HCT116 (cell line): Measurements from ENCODE around the gene TMEM234. TPM values are rescaled to one million over a fixed set of nuclear protein-coding genes. Genes with fewer than 3 reads are reported as not detected.

Source experiments
- ATAC-seq: fragments of 200-7000 bp; cut with Tn5 transposase; 2 replicates; pipeline ENCODE4 v1.9.1; 2020; ENCODE audit warnings: mild to moderate bottlenecking, moderate library complexity
- BruUV-seq: library from RNA; stranded (reverse); fragments of 400-500 nt; replicated peaks from 2 replicates; lab custom pipeline; 2021; lab: Mats Ljungman, UMichigan
- CTCF ChIA-PET: fragments of 300-600 bp; sonication (Branson Sonifier 250); formaldehyde crosslinking; loops from one replicate; lab custom pipeline; 2021; ENCODE audit warnings: antibody characterized with exemption; lab: Charles Lee
- POLR2A ChIA-PET: fragments of 300-600, 350-600 bp; sonication (Branson Sonifier 250); formaldehyde crosslinking; loops from one replicate; lab custom pipeline; 2021; ENCODE audit warnings: antibody characterized with exemption; lab: Charles Lee
- RAD21 ChIA-PET, 2 experiments: fragments of 300-600 bp; sonication (Branson Sonifier 250); formaldehyde crosslinking; loops; one replicate each; lab custom pipeline; 2023; ENCODE audit warnings: low total read pairs in 2 of 2; ENCODE audit not compliant: uncharacterized antibody in 2 of 2, unreplicated experiment in 2 of 2, low non-redundant PET in 1 of 2; lab: Charles Lee
- DNase-seq: peaks from one replicate; pipeline ENCODE4 v3.0.0-alpha.2; 2010; ENCODE audit warnings: low read depth, low spot score
- H2AFZ ChIP-seq: fragments of 200-600 bp; shearing (Covaris generic), sonication (generic); 2 replicates; pipeline ENCODE4 v1.6.1; 2017; ENCODE audit warnings: low read depth, mixed run types, mixed read lengths, antibody characterized with exemption, low read length; ENCODE audit not compliant: poor library complexity, severe bottlenecking
- H3K27ac ChIP-seq: 2 replicates; pipeline ENCODE4 v1.5.1; 2012; ENCODE audit warnings: low read depth, low read length
- H3K27me3 ChIP-seq: fragments of 200-600 bp; sonication (generic); 2 replicates; pipeline ENCODE4 v1.6.1; 2016; ENCODE audit warnings: mixed run types, low read length, mixed read lengths; ENCODE audit not compliant: insufficient read depth
- H3K36me3 ChIP-seq, 2 experiments: fragments of 200-500 bp in 1 of 2; fragments of 200-600 bp in 1 of 2; sonication (Bioruptor generic) in 1 of 2; sonication (generic) in 1 of 2; 2 replicates each; pipeline versions ENCODE4 v1.5.1 to v1.6.1; 2014 to 2016; ENCODE audit warnings: low read length in 2 of 2, inconsistent platforms in 1 of 2, mixed read lengths in 1 of 2, mixed run types in 1 of 2; ENCODE audit not compliant: insufficient read depth in 2 of 2, control insufficient read depth in 1 of 2
- H3K4me1 ChIP-seq, 2 experiments: fragments of 200-600 bp in 1 of 2; sonication (generic) in 1 of 2; 2 replicates each; pipeline versions ENCODE4 v1.5.1 to v1.6.1; 2012 to 2017; ENCODE audit warnings: low read length in 2 of 2, inconsistent platforms in 1 of 2, mild to moderate bottlenecking in 1 of 2, mixed read lengths in 1 of 2, mixed run types in 1 of 2, moderate library complexity in 1 of 2; ENCODE audit not compliant: insufficient read depth in 2 of 2, control insufficient read depth in 1 of 2
- H3K4me2 ChIP-seq: fragments of 200-600 bp; sonication (generic); 2 replicates; pipeline ENCODE4 v1.6.1; 2017; ENCODE audit warnings: mixed run types, low read length, mixed read lengths
- H3K4me3 ChIP-seq, 2 experiments: fragments of 200-600 bp in 1 of 2; sonication (generic) in 1 of 2; replicated peaks in 1 of 2; 2 replicates each; pipeline ENCODE4 v1.5.1; 2011 to 2016; ENCODE audit warnings: low read length in 2 of 2, control low read depth in 1 of 2, low read depth in 1 of 2, mild to moderate bottlenecking in 1 of 2, mixed read lengths in 1 of 2, mixed run types in 1 of 2
- H3K79me2 ChIP-seq: fragments of 200-600 bp; sonication (generic); 2 replicates; pipeline ENCODE4 v1.6.1; 2017; ENCODE audit warnings: mild to moderate bottlenecking, mixed run types, low read length, moderate library complexity, mixed read lengths; ENCODE audit not compliant: insufficient read depth
- H3K9ac ChIP-seq: fragments of 200-600 bp; sonication (generic); 2 replicates; pipeline ENCODE4 v1.6.1; 2016; ENCODE audit warnings: low read length, mixed read lengths
- H3K9me2 ChIP-seq: fragments of 200-600 bp; sonication (generic), shearing (Covaris generic); 2 replicates; pipeline ENCODE4 v1.6.1; 2017; ENCODE audit warnings: mixed run types, mild to moderate bottlenecking, moderate library complexity; ENCODE audit not compliant: insufficient read depth
- H3K9me3 ChIP-seq, 2 experiments: fragments of 200-500 bp in 1 of 2; fragments of 200-600 bp in 1 of 2; sonication (Bioruptor generic) in 1 of 2; sonication (generic) in 1 of 2; 2 replicates each; pipeline ENCODE4 v1.6.1; 2014 to 2017; ENCODE audit warnings: low read length in 2 of 2, mixed read lengths in 2 of 2, inconsistent platforms in 1 of 2, low read depth in 1 of 2, mild to moderate bottlenecking in 1 of 2, mixed run types in 1 of 2, moderate library complexity in 1 of 2; ENCODE audit not compliant: control insufficient read depth in 1 of 2, insufficient read depth in 1 of 2
- H4K20me1 ChIP-seq: fragments of 200-600 bp; sonication (generic), shearing (Covaris generic); 2 replicates; pipeline ENCODE4 v1.6.1; 2017; ENCODE audit warnings: mixed run types, mild to moderate bottlenecking, moderate library complexity; ENCODE audit not compliant: insufficient read depth
- EZH2 ChIP-seq: fragments of 200-600 bp; sonication (generic); IDR thresholded peaks from 2 replicates; pipeline ENCODE4 v1.6.1; 2017; ENCODE audit warnings: antibody characterized with exemption, mixed run types
- RAD21 ChIP-seq: IDR thresholded peaks from 2 replicates; pipeline ENCODE4 v1.6.1; 2012; ENCODE audit warnings: low read depth, mild to moderate bottlenecking
- REST ChIP-seq: IDR thresholded peaks from 2 replicates; pipeline ENCODE4 v1.6.1; 2012; ENCODE audit warnings: low read depth
- intact Hi-C: fragments of 100-400 bp; cut with micrococcal nuclease; formaldehyde crosslinking; loops from 2 replicates; pipeline ENCODE4 v1.10.0; 2022
- total RNA-seq: library from RNA; stranded (reverse); gene quantifications from one replicate; pipeline ENCODE4 v1.2.1, GENCODE V29; 2021; ENCODE audit not compliant: unreplicated experiment

TMEM234 gene
- total RNA-seq, 1 experiment from 2014 or later = 12.3 TPM

GRCh38 chr1:32223683-32224082, 1.5 kb upstream of the TMEM234 start:
- no TSS peak for BruUV-seq
- ChIA-PET POLR2A (interaction anchor here (0.9 kb wide), 1 partner anchor 17 kb away, joined by 3 read pairs; no protein-coding TSS in a partner anchor), CTCF (interaction anchor here (0.9 kb wide), 1 partner anchor 20 kb away, joined by 5 read pairs; no protein-coding TSS in a partner anchor), RAD21 (no interaction called here)
- H2AFZ ChIP-seq = no peak overlapping the region
- H3K4me2 ChIP-seq = peak overlapping the region; percentile 96
- no peak for ATAC-seq
- H3K36me3 ChIP-seq = peaks cover 31 to 37% of the 10 kb centered on the region in 2 experiments
- H4K20me1 ChIP-seq = no peaks in the 10 kb centered on the region
- H3K27me3 ChIP-seq = no peaks in the 10 kb centered on the region
- peak overlapping the region; percentile 99 for H3K9ac ChIP-seq
- peaks cover 58% of the 10 kb centered on the region for H3K79me2 ChIP-seq
- H3K4me1 ChIP-seq = peaks cover 15 to 35% of the 10 kb centered on the region in 2 experiments
- H3K4me3 ChIP-seq = peak overlapping the region; percentile 96 to 99
- intact Hi-C loops = no loop called here
- H3K9me3 ChIP-seq = no peaks in the 10 kb centered on the region
- H3K27ac ChIP-seq = 0 out of 2 replicates have a peak overlapping the region, but pooled peaks have one; percentile 16
- TF ChIP-seq RAD21 = peak; percentile 21; the same call in 1 of the 2 replicates
- no peak for TF ChIP-seq EZH2
- H3K9me2 ChIP-seq = no peaks in the 10 kb centered on the region
- no peak for DNase-seq

- BruUV-seq = TSS peak; percentile 48
- TF ChIP-seq REST = no peak
- peaks cover 43% of the 10 kb centered on the region for H3K79me2 ChIP-seq
- ChIA-PET POLR2A (no interaction called here), RAD21 (interaction anchor here in 1 of 2 experiments (0.7 kb wide), 1 partner anchor 20 kb away, joined by 3 read pairs; no protein-coding TSS in a partner anchor), CTCF (interaction anchor here (0.7 to 1.0 kb wide), 2 partner anchors 27 to 114 kb away, joined by 3 read pairs; partner anchors contain the start of gene MARCKSL1)
- ATAC-seq (no peak; the same call in 1 of the 2 replicates), DNase-seq (no peak)
- peak overlapping the region; percentile 96 to 99 for H3K4me3 ChIP-seq
- H3K4me2 ChIP-seq = peak overlapping the region; percentile 96
- no peaks in the 10 kb centered on the region for H3K9me2 ChIP-seq
- peaks cover 15 to 35% of the 10 kb centered on the region in 2 experiments for H3K4me1 ChIP-seq
- no peaks in the 10 kb centered on the region for H3K27me3 ChIP-seq
- no peaks in the 10 kb centered on the region for H3K9me3 ChIP-seq
- peak overlapping the region; percentile 99 for H3K9ac ChIP-seq
- peak overlapping the region; percentile 68 for H3K27ac ChIP-seq
- intact Hi-C loops = no loop called here
- peaks cover 13 to 23% of the 10 kb centered on the region in 2 experiments; a peak in 3 of 4 replicates for H3K36me3 ChIP-seq
- no peak overlapping the region for H2AFZ ChIP-seq
- H4K20me1 ChIP-seq = no peaks in the 10 kb centered on the region
These were observed 573 bp downstream of the TMEM234 start for GRCh38 chr1:32221581-32221979.
